GM18508 (cell line): Measurements from ENCODE around the gene LNX1.
"Not testable (repeated sequence)": the region's sequence is repeated elsewhere in the genome, so short reads cannot be mapped to it uniquely, and the experiment has no call there.

Experiments used
- ATAC-seq: cut with Tn5 transposase; IDR thresholded peaks from one replicate; pipeline ENCODE4 v1.9.1; 2021; ENCODE audit warnings: moderate number of reproducible peaks; ENCODE audit not compliant: insufficient read depth, unreplicated experiment

LNX1 gene

DNA sequence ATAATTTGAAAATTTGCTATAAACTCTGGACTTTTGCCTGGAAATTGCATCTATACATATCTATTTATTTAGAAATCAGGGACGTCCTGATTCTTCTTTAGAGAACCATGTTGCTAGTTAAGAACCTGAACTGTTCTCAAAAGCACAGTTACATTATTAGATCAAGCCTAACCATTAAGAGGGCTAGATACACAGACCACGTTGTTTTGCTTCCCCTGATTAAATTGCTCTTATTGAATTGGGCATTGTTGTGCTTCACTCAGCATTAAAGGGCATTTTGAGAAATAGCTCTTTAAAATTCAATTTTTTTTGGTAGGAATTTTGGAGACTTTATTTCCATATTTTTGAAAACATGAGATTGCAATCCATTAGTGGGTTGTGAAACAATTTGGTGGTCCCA is 169.5 kb downstream of the LNX1 start:
- no peak for ATAC-seq

DNA sequence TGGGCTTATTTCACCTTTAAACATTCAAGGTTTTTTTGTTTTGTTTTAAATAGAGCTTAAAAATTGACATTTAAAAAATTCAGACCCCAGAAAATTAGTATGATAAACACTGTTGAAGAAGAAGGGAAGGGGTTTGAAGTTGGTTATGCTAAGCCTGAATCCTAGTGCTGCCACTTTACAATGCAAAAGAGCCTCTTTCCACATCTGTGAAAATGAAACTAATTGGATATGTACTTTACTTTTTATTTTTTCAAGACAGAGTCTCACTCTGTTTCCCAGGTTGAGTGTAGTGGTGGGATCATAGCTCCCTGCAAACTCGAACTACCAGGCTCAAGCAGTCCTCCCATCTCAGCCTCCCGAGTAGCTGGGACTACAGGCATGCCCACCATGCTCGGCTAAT is 172.1 kb downstream of the LNX1 start:
- no peak for ATAC-seq

DNA sequence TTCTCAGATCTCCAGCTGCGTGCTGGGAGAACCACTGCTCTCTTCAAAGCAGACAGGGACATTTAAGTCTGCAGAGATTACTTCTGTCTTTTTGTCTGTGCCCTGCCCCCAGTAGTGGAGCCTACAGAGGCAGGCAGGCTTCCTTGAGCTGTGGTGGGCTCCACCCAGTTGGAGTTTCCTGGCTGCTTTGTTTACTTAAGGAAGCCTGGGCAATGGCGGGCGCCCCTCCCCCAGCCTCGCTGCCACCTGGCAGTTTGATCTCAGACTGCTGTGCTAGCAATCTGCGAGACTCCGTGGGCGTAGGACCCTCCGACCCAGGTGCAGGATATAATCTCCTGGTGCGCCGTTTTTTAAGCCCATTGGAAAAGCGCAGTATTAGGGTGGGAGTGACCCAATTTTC is 181.8 kb downstream of the LNX1 start:
- not testable (repeated sequence) for ATAC-seq
